ENCODE data around the gene TRMT6.

TRMT6 gene, protein sequence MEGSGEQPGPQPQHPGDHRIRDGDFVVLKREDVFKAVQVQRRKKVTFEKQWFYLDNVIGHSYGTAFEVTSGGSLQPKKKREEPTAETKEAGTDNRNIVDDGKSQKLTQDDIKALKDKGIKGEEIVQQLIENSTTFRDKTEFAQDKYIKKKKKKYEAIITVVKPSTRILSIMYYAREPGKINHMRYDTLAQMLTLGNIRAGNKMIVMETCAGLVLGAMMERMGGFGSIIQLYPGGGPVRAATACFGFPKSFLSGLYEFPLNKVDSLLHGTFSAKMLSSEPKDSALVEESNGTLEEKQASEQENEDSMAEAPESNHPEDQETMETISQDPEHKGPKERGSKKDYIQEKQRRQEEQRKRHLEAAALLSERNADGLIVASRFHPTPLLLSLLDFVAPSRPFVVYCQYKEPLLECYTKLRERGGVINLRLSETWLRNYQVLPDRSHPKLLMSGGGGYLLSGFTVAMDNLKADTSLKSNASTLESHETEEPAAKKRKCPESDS

DNA sequence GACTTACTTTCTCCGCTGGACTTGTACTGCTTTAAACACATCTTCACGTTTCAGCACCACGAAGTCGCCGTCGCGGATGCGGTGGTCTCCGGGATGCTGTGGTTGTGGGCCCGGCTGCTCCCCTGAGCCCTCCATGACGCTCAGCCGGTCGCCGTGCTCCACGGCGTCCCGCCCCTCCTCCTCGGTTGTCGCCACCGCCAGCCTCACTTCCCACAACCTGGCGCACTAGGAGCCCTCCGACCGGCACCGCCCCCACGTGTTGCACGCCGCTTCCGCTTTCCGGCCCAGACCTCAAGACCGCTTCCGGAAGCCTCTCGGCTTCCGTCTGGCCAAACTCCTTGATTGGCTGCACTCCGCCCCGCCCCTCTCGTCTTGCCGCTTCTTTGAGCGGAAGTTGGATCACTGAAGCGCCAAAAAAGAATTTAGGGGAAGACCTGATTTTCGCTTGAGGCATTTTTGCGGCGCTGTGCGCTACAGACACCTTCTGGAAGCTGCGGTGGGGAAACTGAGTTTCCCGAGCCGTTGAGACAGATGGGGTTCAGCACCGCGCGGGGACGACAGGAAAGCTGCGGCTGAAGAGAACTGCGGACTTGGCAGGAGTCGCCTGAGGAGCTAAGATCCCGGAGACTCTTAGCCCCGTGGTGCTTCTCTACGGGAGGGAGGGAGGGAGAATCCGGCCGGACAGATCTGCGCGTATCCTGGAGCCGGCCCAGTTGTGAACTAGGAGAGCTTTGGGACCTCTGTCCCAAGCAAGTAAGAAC lies at the start of gene TRMT6, which contains the start of gene MCM8:
Gene TRMT6 (minus strand): TSS at position 263 of the 761 bp plus-strand sequence. CDS start 128 bp downstream, at position 135.
Gene MCM8 (plus strand): TSS at position 382 of the 761 bp plus-strand sequence. CDS start 1,364 bp downstream, outside the sequence.
- Histone ChIP-seq H3K4me1 (ENCODE audit: insufficient read depth, low read length) (no peaks in the 10 kb centered on the region), H3K9me3 (ENCODE audit: control insufficient read depth, insufficient read depth, low read length) (no peaks in the 10 kb centered on the region), H3K9ac (ENCODE audit: low read depth, low read length) (peak within 1 kb of the TSS; percentile 89), H3K36me3 (ENCODE audit: insufficient read depth, low read length) (peaks cover 18% of the 10 kb centered on the region)

- Histone ChIP-seq H3K9ac (ENCODE audit: low read depth, low read length) (no peak overlapping the region), H3K9me3 (ENCODE audit: control insufficient read depth, insufficient read depth, low read length) (no peaks in the 10 kb centered on the region), H3K4me1 (ENCODE audit: insufficient read depth, low read length) (no peaks in the 10 kb centered on the region), H3K36me3 (ENCODE audit: insufficient read depth, low read length) (peaks cover 4% of the 10 kb centered on the region; the same call in 1 of the 2 replicates)
Observed at GRCh38 chr20:5999783-6000182, 49.5 kb upstream of the TRMT6 start.

DNA sequence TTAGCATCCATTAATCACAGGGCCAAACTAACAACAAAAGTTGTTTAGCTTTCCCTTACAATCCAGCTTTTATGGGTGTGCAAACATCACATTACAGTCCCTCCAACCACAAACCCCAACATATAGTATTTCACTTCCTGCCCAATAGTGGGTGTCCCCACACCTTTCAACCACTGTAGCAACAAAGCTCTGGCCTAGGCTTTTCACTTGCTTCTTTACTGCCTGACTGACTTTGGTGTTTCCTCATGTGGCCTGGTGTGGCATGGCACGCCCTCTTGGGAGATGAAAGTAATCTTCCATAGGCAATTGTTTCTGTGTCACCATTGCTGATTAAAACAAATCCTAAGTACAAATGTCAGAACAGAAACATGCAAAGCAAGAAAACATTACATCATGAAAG lies 46.4 kb upstream of the TRMT6 start:
- H3K36me3 ChIP-seq (ENCODE audit: insufficient read depth, low read length) = peaks cover 5% of the 10 kb centered on the region
- no peak overlapping the region for H3K9ac ChIP-seq (ENCODE audit: low read depth, low read length)
- no peaks in the 10 kb centered on the region for H3K4me1 ChIP-seq (ENCODE audit: insufficient read depth, low read length)
- no peaks in the 10 kb centered on the region for H3K9me3 ChIP-seq (ENCODE audit: control insufficient read depth, insufficient read depth, low read length)

GRCh38 chr20:5991623-5992441 lies 41.5 kb upstream of the TRMT6 start:
- no peaks in the 10 kb centered on the region for H3K4me1 ChIP-seq (ENCODE audit: insufficient read depth, low read length)
- H3K9me3 ChIP-seq (ENCODE audit: control insufficient read depth, insufficient read depth, low read length) = no peaks in the 10 kb centered on the region
- no peak overlapping the region for H3K9ac ChIP-seq (ENCODE audit: low read depth, low read length)
- H3K36me3 ChIP-seq (ENCODE audit: insufficient read depth, low read length) = peaks cover 16% of the 10 kb centered on the region

DNA sequence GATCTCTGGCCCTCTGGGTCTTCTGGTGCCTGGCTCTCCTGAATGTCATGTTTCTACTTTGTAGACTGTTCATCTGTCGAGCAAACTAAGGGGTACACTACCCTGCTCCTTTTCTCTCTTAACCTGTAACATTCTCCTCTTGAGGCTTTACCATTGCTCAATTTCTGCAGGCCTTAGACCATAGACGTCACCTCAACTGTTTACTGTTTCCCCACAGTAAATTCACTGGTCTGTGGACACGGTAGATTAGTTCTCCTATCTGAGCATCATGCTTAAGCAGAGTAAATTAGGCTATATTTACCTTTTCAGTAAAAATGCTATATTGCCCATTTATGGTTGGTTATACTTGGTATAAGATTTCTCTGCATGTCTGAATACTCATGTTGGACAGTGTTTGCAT lies 40.6 kb upstream of the TRMT6 start:
- peaks cover 17% of the 10 kb centered on the region for H3K36me3 ChIP-seq (ENCODE audit: insufficient read depth, low read length)
- H3K9ac ChIP-seq (ENCODE audit: low read depth, low read length) = no peak overlapping the region

DNA sequence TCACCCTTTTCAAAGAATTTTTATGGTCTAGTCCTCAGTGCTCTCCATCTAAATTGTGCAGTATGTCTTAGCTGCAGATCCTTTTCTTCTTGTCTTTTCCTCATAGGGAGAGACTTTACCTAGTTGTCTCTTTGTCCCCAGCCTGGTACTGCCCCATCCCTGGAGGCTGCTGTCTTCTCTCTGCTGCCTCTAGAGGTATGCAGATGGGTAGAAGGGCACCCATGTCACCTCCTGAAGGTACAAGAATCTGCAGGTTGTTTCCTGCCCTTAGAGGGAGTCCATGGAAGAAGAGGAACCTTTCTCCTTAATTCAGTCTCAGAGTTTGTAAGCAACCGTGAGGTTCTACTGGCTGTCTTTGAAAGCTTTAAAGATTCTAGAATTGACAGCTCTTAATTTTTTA lies 39.2 kb upstream of the TRMT6 start:
- peaks cover 20% of the 10 kb centered on the region for H3K36me3 ChIP-seq (ENCODE audit: insufficient read depth, low read length)
- H3K4me1 ChIP-seq (ENCODE audit: insufficient read depth, low read length) = no peaks in the 10 kb centered on the region
- no peaks in the 10 kb centered on the region for H3K9me3 ChIP-seq (ENCODE audit: control insufficient read depth, insufficient read depth, low read length)
- H3K9ac ChIP-seq (ENCODE audit: low read depth, low read length) = no peak overlapping the region

More for the DNA sequence above, 40.6 kb upstream of the TRMT6 start:
- no peaks in the 10 kb centered on the region for H3K4me1 ChIP-seq (ENCODE audit: insufficient read depth, low read length)
- H3K9me3 ChIP-seq (ENCODE audit: control insufficient read depth, insufficient read depth, low read length) = no peaks in the 10 kb centered on the region

DNA sequence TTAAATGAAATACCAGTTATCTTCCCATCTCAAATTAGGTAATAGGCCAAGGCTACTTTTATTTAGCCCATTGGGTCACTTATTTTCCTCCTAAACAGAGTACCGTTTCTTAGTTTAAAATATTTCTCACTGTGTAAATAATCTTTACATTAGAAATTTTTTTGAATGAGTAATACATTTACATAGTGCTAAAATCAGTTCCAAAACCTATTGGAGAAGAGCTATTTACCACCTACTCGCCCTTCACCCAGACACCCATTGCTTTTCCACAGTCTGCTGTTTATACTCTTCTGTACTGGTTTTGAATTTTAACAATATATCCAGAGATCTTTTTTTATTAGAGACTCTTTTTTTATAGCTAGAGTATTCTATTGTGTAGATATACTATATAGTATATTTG lies 37.0 kb upstream of the TRMT6 start:
- Histone ChIP-seq H3K4me1 (ENCODE audit: insufficient read depth, low read length) (no peaks in the 10 kb centered on the region), H3K36me3 (ENCODE audit: insufficient read depth, low read length) (peaks cover 20% of the 10 kb centered on the region; the same call in 1 of the 2 replicates), H3K9me3 (ENCODE audit: control insufficient read depth, insufficient read depth, low read length) (no peaks in the 10 kb centered on the region), H3K9ac (ENCODE audit: low read depth, low read length) (no peak overlapping the region)

- no peak overlapping the region for H3K9ac ChIP-seq (ENCODE audit: low read depth, low read length)
- H3K36me3 ChIP-seq (ENCODE audit: insufficient read depth, low read length) = peaks cover 6% of the 10 kb centered on the region
- H3K9me3 ChIP-seq (ENCODE audit: control insufficient read depth, insufficient read depth, low read length) = no peaks in the 10 kb centered on the region
- no peaks in the 10 kb centered on the region for H3K4me1 ChIP-seq (ENCODE audit: insufficient read depth, low read length)
Observed at GRCh38 chr20:5980720-5981538, 30.6 kb upstream of the TRMT6 start.

DNA sequence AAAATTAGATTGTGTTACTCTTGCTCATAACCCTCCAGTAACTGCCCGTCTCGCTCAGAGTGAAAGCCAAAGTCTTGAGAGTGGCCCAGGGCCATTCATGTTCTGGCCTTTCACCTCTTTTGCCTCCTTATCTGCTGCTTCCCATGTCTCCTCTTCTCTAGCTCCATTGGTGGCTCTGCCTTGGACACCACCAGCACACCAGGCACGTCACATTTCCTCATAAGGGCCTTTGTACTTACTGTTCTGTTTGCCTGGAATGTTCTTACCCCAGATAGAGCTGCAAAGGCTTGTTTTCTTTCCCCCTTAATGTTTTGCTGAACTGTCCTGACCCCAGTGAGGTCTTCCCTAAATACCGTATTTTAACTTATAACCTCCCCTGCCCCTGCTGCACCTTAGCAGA lies 29.5 kb upstream of the TRMT6 start:
- H3K36me3 ChIP-seq (ENCODE audit: insufficient read depth, low read length) = peaks cover 4% of the 10 kb centered on the region
- H3K9me3 ChIP-seq (ENCODE audit: control insufficient read depth, insufficient read depth, low read length) = no peaks in the 10 kb centered on the region
- H3K9ac ChIP-seq (ENCODE audit: low read depth, low read length) = no peak overlapping the region
- no peaks in the 10 kb centered on the region for H3K4me1 ChIP-seq (ENCODE audit: insufficient read depth, low read length)

DNA sequence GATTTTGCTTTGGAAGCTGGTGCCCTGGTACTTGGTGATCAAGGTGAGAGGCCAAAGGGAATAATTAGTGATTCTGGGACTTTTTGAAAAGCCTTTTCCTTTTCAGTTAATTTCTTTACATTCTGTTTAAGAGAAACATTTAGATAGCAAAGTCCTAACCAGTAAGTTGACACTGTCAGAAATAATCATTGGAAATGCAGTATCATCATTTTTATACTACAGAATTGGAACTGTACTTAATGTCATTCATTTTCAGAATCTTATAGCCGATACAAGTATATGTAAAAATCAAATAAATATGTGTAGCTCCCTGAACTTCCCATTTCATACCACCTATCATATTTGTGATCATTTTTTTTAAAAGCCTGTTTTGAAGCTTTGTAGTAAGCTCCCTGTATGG lies 27.6 kb upstream of the TRMT6 start:
- Histone ChIP-seq H3K4me1 (ENCODE audit: insufficient read depth, low read length) (no peaks in the 10 kb centered on the region), H3K9me3 (ENCODE audit: control insufficient read depth, insufficient read depth, low read length) (no peaks in the 10 kb centered on the region), H3K9ac (ENCODE audit: low read depth, low read length) (no peak overlapping the region), H3K36me3 (ENCODE audit: insufficient read depth, low read length) (peaks cover 9% of the 10 kb centered on the region)

DNA sequence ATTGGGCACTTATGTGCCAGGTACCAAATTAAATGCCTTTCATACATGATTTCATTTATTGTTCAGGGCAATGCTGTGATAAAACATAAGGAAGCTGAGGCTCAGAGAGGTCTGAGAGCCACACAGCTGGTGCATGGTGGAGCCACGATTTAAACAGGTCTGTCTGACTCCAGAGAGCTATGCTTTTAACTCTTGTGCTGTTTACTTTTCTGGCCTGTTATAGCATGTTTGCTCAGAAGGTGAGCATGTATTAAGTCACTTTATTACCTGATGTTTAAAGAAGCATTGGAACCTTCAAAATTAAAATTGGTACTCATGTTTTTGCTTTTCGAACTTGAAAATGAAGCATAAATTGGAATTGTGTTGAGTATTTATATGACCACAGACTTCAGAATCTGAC lies 26.9 kb upstream of the TRMT6 start:
- H3K36me3 ChIP-seq (ENCODE audit: insufficient read depth, low read length) = peaks cover 9% of the 10 kb centered on the region
- no peaks in the 10 kb centered on the region for H3K4me1 ChIP-seq (ENCODE audit: insufficient read depth, low read length)
- no peak overlapping the region for H3K9ac ChIP-seq (ENCODE audit: low read depth, low read length)
- H3K9me3 ChIP-seq (ENCODE audit: control insufficient read depth, insufficient read depth, low read length) = no peaks in the 10 kb centered on the region

DNA sequence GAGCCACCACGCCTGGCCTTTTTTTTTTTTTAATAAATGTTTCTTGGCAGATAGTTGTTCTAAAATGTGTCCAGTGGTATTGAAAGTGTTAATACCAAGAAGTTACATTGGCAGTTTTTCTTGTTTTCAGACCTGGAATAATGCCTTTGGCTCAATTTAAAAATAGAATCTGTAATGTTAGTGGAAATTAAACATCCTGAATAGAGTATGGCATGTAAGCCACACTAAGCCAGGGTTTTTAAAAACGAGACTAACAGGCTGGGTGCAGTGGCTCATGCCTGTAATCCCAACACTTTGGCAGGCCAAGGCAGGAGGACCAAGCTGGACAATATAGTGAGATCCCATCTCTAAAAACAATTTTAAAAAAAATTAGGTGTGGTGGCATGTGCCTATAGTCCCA lies 25.4 kb upstream of the TRMT6 start:
- no peak overlapping the region for H3K9ac ChIP-seq (ENCODE audit: low read depth, low read length)
- H3K36me3 ChIP-seq (ENCODE audit: insufficient read depth, low read length) = peaks cover 9% of the 10 kb centered on the region
- no peaks in the 10 kb centered on the region for H3K9me3 ChIP-seq (ENCODE audit: control insufficient read depth, insufficient read depth, low read length)
- peaks cover 5% of the 10 kb centered on the region for H3K4me1 ChIP-seq (ENCODE audit: insufficient read depth, low read length)

DNA sequence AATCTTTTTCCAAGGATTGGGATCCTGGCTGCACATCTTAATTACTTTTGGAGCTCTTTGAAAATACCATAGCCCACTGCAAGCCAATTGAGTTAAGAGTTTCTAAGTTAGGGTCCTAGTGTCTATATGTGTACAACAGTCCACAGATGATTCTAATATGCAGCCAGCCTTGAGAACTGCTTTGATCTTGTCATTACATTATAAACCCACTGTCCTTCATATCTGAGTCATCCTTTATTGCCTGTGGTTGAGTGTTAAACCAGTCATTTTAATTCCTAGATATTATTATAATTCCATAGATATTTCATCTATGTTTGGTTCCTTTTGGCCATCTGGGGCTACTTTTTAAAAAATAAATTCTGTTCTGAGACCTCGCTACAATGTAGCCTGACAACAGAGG lies 24.2 kb upstream of the TRMT6 start:
- peaks cover 9% of the 10 kb centered on the region for H3K36me3 ChIP-seq (ENCODE audit: insufficient read depth, low read length)

More for the DNA sequence above, 24.2 kb upstream of the TRMT6 start:
- Histone ChIP-seq H3K4me1 (ENCODE audit: insufficient read depth, low read length) (peaks cover 16% of the 10 kb centered on the region), H3K9me3 (ENCODE audit: control insufficient read depth, insufficient read depth, low read length) (no peaks in the 10 kb centered on the region), H3K9ac (ENCODE audit: low read depth, low read length) (no peak overlapping the region)

Measured in ES-I3 (cell line).